Measurements from ENCODE around the gene ZNF208.
A peak's percentile ranks its signal among the peaks of the same experiment; 100 is the strongest.
"Not testable (repeated sequence)": the region's sequence is repeated elsewhere in the genome, so short reads cannot be mapped to it uniquely, and the experiment has no call there.

Gene ZNF208

GRCh38 chr19:21900401-21900800 lies 110.3 kb downstream of the ZNF208 start:
- H2AFZ ChIP-seq (ENCODE audit: low read depth, low read length) = no peak overlapping the region
- H3K27ac ChIP-seq (ENCODE audit: low read length, poor library complexity, severe bottlenecking) = no peak overlapping the region
- no peak overlapping the region for H3K4me2 ChIP-seq (ENCODE audit: low read length, poor library complexity, severe bottlenecking)
- no peaks in the 10 kb centered on the region for H3K27me3 ChIP-seq (ENCODE audit: control insufficient read depth in 1 of 2, insufficient read depth in 1 of 2, low read length in 2 of 2)
- no peak overlapping the region for H3K9ac ChIP-seq (ENCODE audit: low read length)
- no peak overlapping the region for H2AK5ac ChIP-seq (ENCODE audit: low read length, severe bottlenecking)
- no peaks in the 10 kb centered on the region for H3K4me1 ChIP-seq (ENCODE audit: control insufficient read depth, insufficient read depth, low read depth, low read length)
- WGBS = 100% methylated on average over 1 of the region's 1 CpG
- H4K91ac ChIP-seq (ENCODE audit: low read length) = no peak overlapping the region
- no peaks in the 10 kb centered on the region for H3K36me3 ChIP-seq (ENCODE audit: control insufficient read depth in 1 of 2, insufficient read depth in 2 of 2, low read depth in 1 of 2, low read length in 2 of 2)
- no peak overlapping the region for H2BK120ac ChIP-seq (ENCODE audit: low read depth, low read length)
- H3K14ac ChIP-seq (ENCODE audit: low read length in 2 of 2) = no peak overlapping the region
- H2BK12ac ChIP-seq (ENCODE audit: low read length in 2 of 2) = no peak overlapping the region
- no peak overlapping the region for H3K4ac ChIP-seq (ENCODE audit: low read depth in 1 of 2, low read length in 2 of 2)
- no peak overlapping the region for H3K4me3 ChIP-seq (ENCODE audit: insufficient read depth in 1 of 2, low read depth in 1 of 2, low read length in 2 of 2)
- H2BK5ac ChIP-seq (ENCODE audit: low read depth, low read length, poor library complexity, severe bottlenecking) = no peak overlapping the region
- H3K18ac ChIP-seq (ENCODE audit: low read depth in 1 of 2, low read length in 2 of 2) = no peak overlapping the region
- no peak overlapping the region for H4K8ac ChIP-seq (ENCODE audit: low read length)
- H3K9me3 ChIP-seq (ENCODE audit: control insufficient read depth, low read length) = peaks cover 52% of the 10 kb centered on the region
- H3K79me1 ChIP-seq (replicated peaks; ENCODE audit: low read length, poor library complexity, severe bottlenecking) = no peaks in the 10 kb centered on the region
- no peak for DNase-seq
- no peak overlapping the region for H3K23ac ChIP-seq (ENCODE audit: low read length in 2 of 2)
- H2BK15ac ChIP-seq (ENCODE audit: low read depth, poor library complexity, severe bottlenecking) = no peak overlapping the region

DNA sequence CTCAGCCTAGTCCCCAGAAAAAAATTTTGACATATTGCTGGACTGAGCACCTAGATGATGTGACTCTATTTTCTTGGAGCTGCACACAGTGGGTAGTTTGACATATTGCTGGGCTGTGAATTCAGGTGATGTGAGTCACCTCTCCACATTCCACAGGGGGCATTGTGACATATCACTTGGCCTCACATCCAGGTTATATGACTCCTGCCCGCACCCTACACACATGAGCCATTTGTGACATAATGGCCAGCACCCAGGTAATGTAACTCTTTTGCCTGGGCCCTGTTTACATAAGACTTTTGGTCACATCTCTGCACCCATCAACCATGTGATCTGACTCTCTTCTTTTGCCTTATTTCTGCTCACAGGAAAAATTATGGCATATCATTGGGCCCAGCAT lies 119.7 kb downstream of the ZNF208 start:
- no peak overlapping the region for H2BK12ac ChIP-seq (ENCODE audit: low read length in 2 of 2)
- no peak overlapping the region for H2BK15ac ChIP-seq (ENCODE audit: low read depth, poor library complexity, severe bottlenecking)
- no peak overlapping the region for H3K9ac ChIP-seq (ENCODE audit: low read length)
- H3K4me1 ChIP-seq (ENCODE audit: control insufficient read depth, insufficient read depth, low read depth, low read length) = no peaks in the 10 kb centered on the region
- no peak overlapping the region for H3K14ac ChIP-seq (ENCODE audit: low read length in 2 of 2)
- no peak overlapping the region for H4K8ac ChIP-seq (ENCODE audit: low read length)
- peak overlapping the region; percentile 27 for H4K91ac ChIP-seq (ENCODE audit: low read length)
- 65% methylated on average over 1 of the region's 1 CpG for WGBS
- H3K27ac ChIP-seq (ENCODE audit: low read length, poor library complexity, severe bottlenecking) = no peak overlapping the region
- no peak overlapping the region for H2BK5ac ChIP-seq (ENCODE audit: low read depth, low read length, poor library complexity, severe bottlenecking)
- H3K36me3 ChIP-seq (ENCODE audit: control insufficient read depth in 1 of 2, insufficient read depth in 2 of 2, low read depth in 1 of 2, low read length in 2 of 2) = no peaks in the 10 kb centered on the region
- no peak overlapping the region for H3K23ac ChIP-seq (ENCODE audit: low read length in 2 of 2)
- no peak overlapping the region for H3K18ac ChIP-seq (ENCODE audit: low read depth in 1 of 2, low read length in 2 of 2)
- no peak overlapping the region for H2BK120ac ChIP-seq (ENCODE audit: low read depth, low read length)
- no peak for DNase-seq
- H3K9me3 ChIP-seq (ENCODE audit: control insufficient read depth, low read length) = peaks cover 24% of the 10 kb centered on the region
- H2AFZ ChIP-seq (ENCODE audit: low read depth, low read length) = no peak overlapping the region
- no peak overlapping the region for H3K4me3 ChIP-seq (ENCODE audit: insufficient read depth in 1 of 2, low read depth in 1 of 2, low read length in 2 of 2)
- no peaks in the 10 kb centered on the region for H3K27me3 ChIP-seq (ENCODE audit: control insufficient read depth in 1 of 2, insufficient read depth in 1 of 2, low read length in 2 of 2)
- H3K79me1 ChIP-seq (replicated peaks; ENCODE audit: low read length, poor library complexity, severe bottlenecking) = no peaks in the 10 kb centered on the region
- H3K4ac ChIP-seq (ENCODE audit: low read depth in 1 of 2, low read length in 2 of 2) = no peak overlapping the region
- H2AK5ac ChIP-seq (ENCODE audit: low read length, severe bottlenecking) = no peak overlapping the region
- H3K4me2 ChIP-seq (ENCODE audit: low read length, poor library complexity, severe bottlenecking) = no peak overlapping the region

- not testable (repeated sequence) for H3K36me3 ChIP-seq (ENCODE audit: control insufficient read depth in 1 of 2, insufficient read depth in 2 of 2, low read depth in 1 of 2, low read length in 2 of 2); H3K4me2 ChIP-seq (ENCODE audit: low read length, poor library complexity, severe bottlenecking); H4K91ac ChIP-seq (ENCODE audit: low read length); H3K14ac ChIP-seq (ENCODE audit: low read length in 2 of 2); H3K23ac ChIP-seq (ENCODE audit: low read length in 2 of 2); H3K4ac ChIP-seq (ENCODE audit: low read depth in 1 of 2, low read length in 2 of 2); H3K79me1 ChIP-seq (replicated peaks; ENCODE audit: low read length, poor library complexity, severe bottlenecking); H2BK120ac ChIP-seq (ENCODE audit: low read depth, low read length); H2BK15ac ChIP-seq (ENCODE audit: low read depth, poor library complexity, severe bottlenecking); H3K18ac ChIP-seq (ENCODE audit: low read depth in 1 of 2, low read length in 2 of 2); H3K27ac ChIP-seq (ENCODE audit: low read length, poor library complexity, severe bottlenecking); DNase-seq; H2AK5ac ChIP-seq (ENCODE audit: low read length, severe bottlenecking); H2BK5ac ChIP-seq (ENCODE audit: low read depth, low read length, poor library complexity, severe bottlenecking); H4K8ac ChIP-seq (ENCODE audit: low read length); H2AFZ ChIP-seq (ENCODE audit: low read depth, low read length); H2BK12ac ChIP-seq (ENCODE audit: low read length in 2 of 2); H3K9ac ChIP-seq (ENCODE audit: low read length); H3K4me3 ChIP-seq (ENCODE audit: insufficient read depth in 1 of 2, low read depth in 1 of 2, low read length in 2 of 2); H3K27me3 ChIP-seq (ENCODE audit: control insufficient read depth in 1 of 2, insufficient read depth in 1 of 2, low read length in 2 of 2); H3K4me1 ChIP-seq (ENCODE audit: control insufficient read depth, insufficient read depth, low read depth, low read length)
- peaks cover 22% of the 10 kb centered on the region for H3K9me3 ChIP-seq (ENCODE audit: control insufficient read depth, low read length)
- 100% methylated on average over 1 of the region's 9 CpGs for WGBS
These were observed 120.7 kb downstream of the ZNF208 start for GRCh38 chr19:21890017-21890416.

GRCh38 chr19:21885516-21885915 lies 125.2 kb downstream of the ZNF208 start:
- not testable (repeated sequence) for DNase-seq; H3K79me1 ChIP-seq (replicated peaks; ENCODE audit: low read length, poor library complexity, severe bottlenecking); H3K4me1 ChIP-seq (ENCODE audit: control insufficient read depth, insufficient read depth, low read depth, low read length); H3K4me2 ChIP-seq (ENCODE audit: low read length, poor library complexity, severe bottlenecking); H3K9ac ChIP-seq (ENCODE audit: low read length); H4K8ac ChIP-seq (ENCODE audit: low read length); H3K36me3 ChIP-seq (ENCODE audit: control insufficient read depth in 1 of 2, insufficient read depth in 2 of 2, low read depth in 1 of 2, low read length in 2 of 2); H3K4me3 ChIP-seq (ENCODE audit: insufficient read depth in 1 of 2, low read depth in 1 of 2, low read length in 2 of 2); H2BK15ac ChIP-seq (ENCODE audit: low read depth, poor library complexity, severe bottlenecking); H3K27ac ChIP-seq (ENCODE audit: low read length, poor library complexity, severe bottlenecking); H3K18ac ChIP-seq (ENCODE audit: low read depth in 1 of 2, low read length in 2 of 2); H3K14ac ChIP-seq (ENCODE audit: low read length in 2 of 2); H2BK12ac ChIP-seq (ENCODE audit: low read length in 2 of 2); H2BK120ac ChIP-seq (ENCODE audit: low read depth, low read length); H2AFZ ChIP-seq (ENCODE audit: low read depth, low read length); H3K27me3 ChIP-seq (ENCODE audit: control insufficient read depth in 1 of 2, insufficient read depth in 1 of 2, low read length in 2 of 2); H4K91ac ChIP-seq (ENCODE audit: low read length); H2BK5ac ChIP-seq (ENCODE audit: low read depth, low read length, poor library complexity, severe bottlenecking); H2AK5ac ChIP-seq (ENCODE audit: low read length, severe bottlenecking); H3K23ac ChIP-seq (ENCODE audit: low read length in 2 of 2); H3K4ac ChIP-seq (ENCODE audit: low read depth in 1 of 2, low read length in 2 of 2)
- H3K9me3 ChIP-seq (ENCODE audit: control insufficient read depth, low read length) = peaks cover 28% of the 10 kb centered on the region
- WGBS = no CpG with 5 or more reads among the region's 2 CpGs

Data from mesenchymal stem cell (in vitro differentiated cells and primary cell).